HepG2 (cell line): ENCODE results near the gene HOMEZ. TPM values are rescaled to one million over a fixed set of nuclear protein-coding genes. Genes with fewer than 3 reads are reported as not detected.

Experiments used
- CHCHD3 ChIP-seq: sonication (generic); formaldehyde crosslinking; IDR thresholded peaks from 2 replicates; pipeline ENCODE4 v1.8.0; 2022; ENCODE audit warnings: mild to moderate bottlenecking, missing genetic modification reagents, moderate library complexity
- ETV5 ChIP-seq: IDR thresholded peaks from 2 replicates; pipeline ENCODE4 v1.6.1; 2018; ENCODE audit warnings: missing biosample characterization, missing genetic modification reagents, inconsistent platforms, borderline replicate concordance
- GTF3A ChIP-seq: sonication (generic); formaldehyde crosslinking; conservative IDR thresholded peaks from 2 replicates; pipeline ENCODE4 v1.4.0; 2020; ENCODE audit warnings: mild to moderate bottlenecking, missing genetic modification reagents
- HDAC1 ChIP-seq: sonication (generic); formaldehyde crosslinking; IDR thresholded peaks from 2 replicates; pipeline ENCODE4 v1.5.1; 2020; ENCODE audit warnings: mild to moderate bottlenecking, missing genetic modification reagents
- MAFG ChIP-seq: sonication (generic); formaldehyde crosslinking; IDR thresholded peaks from 2 replicates; pipeline ENCODE4 v1.5.1; 2020; ENCODE audit warnings: mild to moderate bottlenecking, missing genetic modification reagents
- THAP8 ChIP-seq: sonication (generic); formaldehyde crosslinking; IDR thresholded peaks from 2 replicates; pipeline ENCODE4 v1.5.1; 2020; ENCODE audit warnings: missing genetic modification reagents, mild to moderate bottlenecking, borderline replicate concordance
- TIGD3 ChIP-seq: sonication (generic); formaldehyde crosslinking; IDR thresholded peaks from 2 replicates; pipeline ENCODE4 v1.5.1; 2020; ENCODE audit warnings: mild to moderate bottlenecking, missing genetic modification reagents, borderline replicate concordance
- UBTF ChIP-seq: sonication (generic); formaldehyde crosslinking; IDR thresholded peaks from 2 replicates; pipeline ENCODE4 v1.4.0; 2020; ENCODE audit warnings: mild to moderate bottlenecking, missing genetic modification reagents
- ZFP62 ChIP-seq: sonication (generic); formaldehyde crosslinking; IDR thresholded peaks from 2 replicates; pipeline ENCODE4 v1.4.0; 2020; ENCODE audit warnings: missing genetic modification reagents
- ZNF282 ChIP-seq: fragments of 450-650 bp; IDR thresholded peaks from 2 replicates; pipeline ENCODE4 v1.6.1; 2018; ENCODE audit not compliant: partially characterized antibody
- ZNF484 ChIP-seq: sonication (generic); formaldehyde crosslinking; IDR thresholded peaks from 2 replicates; pipeline ENCODE4 v1.5.1; 2020; ENCODE audit warnings: mild to moderate bottlenecking, low read depth, missing genetic modification reagents, borderline replicate concordance
- ZNF609 ChIP-seq: sonication (generic); formaldehyde crosslinking; IDR thresholded peaks from 2 replicates; pipeline ENCODE4 v1.4.0; 2020; ENCODE audit warnings: mild to moderate bottlenecking, missing genetic modification reagents, borderline replicate concordance
- polyA plus RNA-seq, 8 experiments: library from polyadenylated mRNA; depleted of rRNA in 3 of 8; stranded (reverse) in 7 of 8; unstranded in 1 of 8; fragments of >200 nt; fragmentation: Illumina TruSeq in 4 of 8; extraction: Trizol in 4 of 8; gene quantifications; 2 replicates each; pipeline versions ENCODE4 v1.2.1 to v1.2.3, GENCODE V29; 2011 to 2016; ENCODE audit warnings: low read depth in 4 of 8, missing spikeins in 1 of 8, mixed read lengths in 1 of 8; ENCODE audit not compliant: insufficient read depth in 1 of 8
- total RNA-seq, 5 experiments: library from RNA; depleted of rRNA; stranded (reverse); fragments of >200 nt; fragmentation: Illumina TruSeq; extraction: Trizol; gene quantifications; 2 replicates each; pipeline ENCODE4 v1.2.3, GENCODE V29; 2016; ENCODE audit warnings: low read depth in 1 of 5
- TF ChIP-seq, protein P1 (sequence below): sonication (generic); formaldehyde crosslinking; IDR thresholded peaks from 2 replicates; pipeline ENCODE4 v1.5.0; 2020; ENCODE audit warnings: mild to moderate bottlenecking, missing genetic modification reagents, borderline replicate concordance

The HOMEZ gene
- total and polyA plus RNA-seq, 2 of the 13 experiments (the other 11 are each of a cell fraction or from before 2014, with no cell fraction given), result 14.5 to 31.8 TPM

- TF ChIP-seq TIGD3, result peak; percentile 86; the same call in 1 of the 2 replicates
- no peak for TF ChIP-seq ZFP62 (CRISPR knock-in tag)
- peak; percentile 96; the same call in 1 of the 2 replicates for TF ChIP-seq CHCHD3 (CRISPR knock-in tag)
- TF ChIP-seq ZNF282, result no peak
- TF ChIP-seq, protein P1, sequence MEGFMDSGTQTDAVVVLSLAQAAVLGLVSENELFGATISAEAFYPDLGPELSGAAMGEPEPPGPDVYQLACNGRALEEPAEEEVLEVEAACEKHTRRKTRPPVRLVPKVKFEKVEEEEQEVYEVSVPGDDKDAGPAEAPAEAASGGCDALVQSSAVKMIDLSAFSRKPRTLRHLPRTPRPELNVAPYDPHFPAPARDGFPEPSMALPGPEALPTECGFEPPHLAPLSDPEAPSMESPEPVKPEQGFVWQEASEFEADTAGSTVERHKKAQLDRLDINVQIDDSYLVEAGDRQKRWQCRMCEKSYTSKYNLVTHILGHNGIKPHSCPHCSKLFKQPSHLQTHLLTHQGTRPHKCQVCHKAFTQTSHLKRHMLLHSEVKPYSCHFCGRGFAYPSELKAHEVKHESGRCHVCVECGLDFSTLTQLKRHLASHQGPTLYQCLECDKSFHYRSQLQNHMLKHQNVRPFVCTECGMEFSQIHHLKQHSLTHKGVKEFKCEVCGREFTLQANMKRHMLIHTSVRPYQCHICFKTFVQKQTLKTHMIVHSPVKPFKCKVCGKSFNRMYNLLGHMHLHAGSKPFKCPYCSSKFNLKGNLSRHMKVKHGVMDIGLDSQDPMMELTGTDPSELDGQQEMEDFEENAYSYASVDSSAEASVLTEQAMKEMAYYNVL (CRISPR knock-in tag), result peak; percentile 95
- TF ChIP-seq ZNF484 (CRISPR knock-in tag), result peak; percentile 72; the same call in 1 of the 2 replicates
- peak; percentile 73 for TF ChIP-seq HDAC1
- peak; percentile 65 for TF ChIP-seq UBTF (CRISPR knock-in tag)
- TF ChIP-seq GTF3A (CRISPR knock-in tag), result no peak
- TF ChIP-seq THAP8 (CRISPR knock-in tag), result peak; percentile 92; the same call in 1 of the 2 replicates
- TF ChIP-seq ZNF609 (CRISPR knock-in tag), result peak; percentile 71; the same call in 1 of the 2 replicates
- no peak for TF ChIP-seq MAFG (CRISPR knock-in tag)
- TF ChIP-seq ETV5 (CRISPR knock-in tag), result peak; percentile 47
Observed at GRCh38 chr14:23286020-23286901, at the start of gene HOMEZ (continued).
